Measurements from ENCODE around the gene ABCF2. TPM values are rescaled to one million over a fixed set of nuclear protein-coding genes. Genes with fewer than 3 reads are reported as not detected.

ABCF2 gene
- total RNA-seq, 1 experiment from 2014 or later: 47.9 TPM

DNA sequence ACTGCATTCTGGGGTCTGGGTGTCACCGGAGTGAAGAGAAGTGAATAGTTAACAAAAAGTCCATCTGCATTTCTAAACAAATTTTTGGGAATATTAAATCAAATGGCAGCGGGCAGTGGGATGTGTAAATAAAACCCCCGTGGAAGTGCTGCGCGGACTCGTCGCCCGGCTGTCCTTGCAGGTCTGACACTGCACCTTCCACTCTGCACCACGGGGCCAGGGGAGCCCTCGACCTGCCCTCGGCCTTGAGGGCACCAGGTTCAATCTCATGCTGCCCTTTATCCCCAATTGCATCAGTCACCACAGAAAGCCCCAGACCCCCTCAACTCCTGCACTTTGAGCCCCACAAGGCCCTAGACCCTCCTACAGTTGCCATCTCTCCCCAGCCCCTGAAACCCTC, 27.8 kb upstream of the ABCF2 start:
- no peak for DNase-seq (ENCODE audit: low read depth)
- in situ Hi-C loops (cut with HindIII; ENCODE audit: low pct_unique_long_range_greater_than_20kb, low sequenced_read_pairs): no loop called here

- no peak for DNase-seq (ENCODE audit: low read depth)
- in situ Hi-C loops (cut with HindIII; ENCODE audit: low pct_unique_long_range_greater_than_20kb, low sequenced_read_pairs): no loop called here
Measured at GRCh38 chr7:151254316-151254715, 27.3 kb upstream of the ABCF2 start.

DNA sequence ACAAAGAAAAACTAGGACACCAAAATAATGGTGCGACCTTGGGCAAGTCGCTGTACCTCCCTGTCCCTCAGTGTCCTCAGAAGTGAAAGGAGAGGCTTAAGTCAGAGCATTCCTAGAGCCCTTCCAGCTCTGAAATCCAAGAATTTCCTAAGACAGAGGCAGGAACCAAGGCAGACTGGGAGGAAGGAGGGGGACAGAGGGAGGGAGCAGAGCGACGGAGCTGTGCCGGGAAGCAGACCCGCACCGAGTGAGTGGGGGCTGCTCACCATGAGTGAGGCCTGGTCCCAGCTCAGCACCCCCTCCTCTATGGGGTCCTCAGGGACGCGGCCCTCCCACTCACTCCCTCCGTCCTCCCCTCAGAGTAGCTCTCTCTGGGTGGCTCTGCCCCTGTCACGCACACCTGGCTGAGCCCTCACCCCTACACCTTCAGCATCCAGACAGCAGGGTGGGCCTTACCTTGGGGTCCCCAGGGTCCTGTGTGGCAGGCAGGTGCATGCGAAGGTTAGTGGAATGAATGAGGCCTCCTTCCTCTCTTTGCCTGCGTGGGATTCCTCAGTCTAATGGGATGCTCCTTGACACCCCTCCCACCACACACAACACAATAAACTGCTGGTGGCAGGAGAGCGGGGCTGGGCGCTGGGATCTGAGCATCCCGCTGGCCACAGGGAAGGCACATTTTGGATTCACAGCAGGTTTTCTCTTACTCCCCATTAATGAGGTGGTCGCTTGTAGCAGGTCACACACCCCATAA, 26.1 kb upstream of the ABCF2 start:
- in situ Hi-C loops (cut with HindIII; ENCODE audit: low pct_unique_long_range_greater_than_20kb, low sequenced_read_pairs): no loop called here
- DNase-seq (ENCODE audit: low read depth): no peak

DNA sequence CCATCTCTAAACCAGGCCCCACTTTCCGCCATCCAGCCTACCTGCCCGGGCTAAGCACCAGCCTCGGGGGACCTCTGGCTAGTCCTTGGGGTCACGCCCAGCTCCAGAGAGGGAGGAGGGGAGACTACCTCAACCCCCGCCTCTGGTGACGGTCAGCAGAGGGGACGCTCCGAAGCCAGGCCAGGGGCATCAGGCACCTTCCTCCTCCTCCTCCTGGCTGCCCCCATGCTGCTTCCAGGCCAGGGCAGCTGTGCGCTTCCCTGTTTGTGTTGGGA, 25.5 kb upstream of the ABCF2 start:
- no peak for DNase-seq (ENCODE audit: low read depth)

GRCh38 chr7:151251689-151252560, 24.9 kb upstream of the ABCF2 start:
- in situ Hi-C loops (cut with HindIII; ENCODE audit: low pct_unique_long_range_greater_than_20kb, low sequenced_read_pairs): no loop called here
- peak; percentile 63 for DNase-seq (ENCODE audit: low read depth)

More for the DNA sequence above, 25.5 kb upstream of the ABCF2 start:
- in situ Hi-C loops (cut with HindIII; ENCODE audit: low pct_unique_long_range_greater_than_20kb, low sequenced_read_pairs): no loop called here

- peak; percentile 50 for DNase-seq (ENCODE audit: low read depth)
- in situ Hi-C loops (cut with HindIII; ENCODE audit: low pct_unique_long_range_greater_than_20kb, low sequenced_read_pairs): no loop called here
Measured at GRCh38 chr7:151251328-151251688, 24.3 kb upstream of the ABCF2 start.

DNA sequence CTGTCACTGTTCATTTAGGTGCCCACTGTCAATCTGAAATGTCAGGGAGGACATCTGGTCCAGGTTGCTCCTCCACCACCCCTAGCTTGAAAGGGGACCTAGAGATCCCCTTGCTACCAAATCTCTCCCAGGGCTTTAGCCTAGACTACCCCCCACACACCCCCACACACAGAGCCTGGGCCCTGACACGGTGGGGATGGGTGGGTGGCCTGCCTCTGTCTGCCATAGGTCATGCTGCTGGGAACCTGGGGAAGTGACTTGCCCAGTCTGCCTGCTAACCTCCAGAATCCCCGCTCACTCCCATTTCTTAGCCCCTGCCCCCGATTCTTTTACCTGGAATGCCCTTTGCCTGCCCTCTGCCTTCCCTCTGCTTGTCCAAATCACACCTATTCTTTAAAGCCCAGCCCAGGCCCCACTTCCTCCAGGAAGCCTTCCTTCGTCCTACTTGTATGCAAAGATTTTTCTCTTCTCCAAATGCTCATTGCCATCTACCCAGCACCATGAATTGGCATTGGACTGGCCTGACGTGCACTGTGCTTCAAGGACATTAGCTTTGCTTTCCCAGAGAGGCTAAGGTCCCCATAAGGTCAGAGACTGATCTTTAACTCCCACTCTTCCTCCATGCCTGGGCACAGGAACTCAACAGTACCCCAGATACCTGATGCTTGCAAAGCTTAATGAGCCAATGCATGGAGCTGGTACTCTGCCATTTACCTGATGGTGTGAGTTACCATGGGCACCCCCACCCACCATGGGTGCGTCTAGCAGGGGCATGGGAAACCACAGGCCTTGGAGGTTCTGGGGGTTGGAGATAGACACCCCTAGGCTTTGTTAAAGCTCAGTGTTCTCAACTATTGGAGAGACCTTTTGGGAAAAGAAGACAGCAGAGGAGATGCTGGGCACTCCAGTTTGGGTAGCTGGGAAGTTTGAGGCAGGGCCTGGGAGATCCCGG, 23.5 kb upstream of the ABCF2 start:
- in situ Hi-C loops (cut with HindIII; ENCODE audit: low pct_unique_long_range_greater_than_20kb, low sequenced_read_pairs): no loop called here
- DNase-seq (ENCODE audit: low read depth): no peak

- in situ Hi-C loops (cut with HindIII; ENCODE audit: low pct_unique_long_range_greater_than_20kb, low sequenced_read_pairs): no loop called here
- DNase-seq (ENCODE audit: low read depth): peak; percentile 61
Measured at GRCh38 chr7:151249732-151250072, 22.7 kb upstream of the ABCF2 start.

GRCh38 chr7:151249034-151249731, 22.2 kb upstream of the ABCF2 start:
- DNase-seq (ENCODE audit: low read depth): peak; percentile 66
- in situ Hi-C loops (cut with HindIII; ENCODE audit: low pct_unique_long_range_greater_than_20kb, low sequenced_read_pairs): no loop called here

DNA sequence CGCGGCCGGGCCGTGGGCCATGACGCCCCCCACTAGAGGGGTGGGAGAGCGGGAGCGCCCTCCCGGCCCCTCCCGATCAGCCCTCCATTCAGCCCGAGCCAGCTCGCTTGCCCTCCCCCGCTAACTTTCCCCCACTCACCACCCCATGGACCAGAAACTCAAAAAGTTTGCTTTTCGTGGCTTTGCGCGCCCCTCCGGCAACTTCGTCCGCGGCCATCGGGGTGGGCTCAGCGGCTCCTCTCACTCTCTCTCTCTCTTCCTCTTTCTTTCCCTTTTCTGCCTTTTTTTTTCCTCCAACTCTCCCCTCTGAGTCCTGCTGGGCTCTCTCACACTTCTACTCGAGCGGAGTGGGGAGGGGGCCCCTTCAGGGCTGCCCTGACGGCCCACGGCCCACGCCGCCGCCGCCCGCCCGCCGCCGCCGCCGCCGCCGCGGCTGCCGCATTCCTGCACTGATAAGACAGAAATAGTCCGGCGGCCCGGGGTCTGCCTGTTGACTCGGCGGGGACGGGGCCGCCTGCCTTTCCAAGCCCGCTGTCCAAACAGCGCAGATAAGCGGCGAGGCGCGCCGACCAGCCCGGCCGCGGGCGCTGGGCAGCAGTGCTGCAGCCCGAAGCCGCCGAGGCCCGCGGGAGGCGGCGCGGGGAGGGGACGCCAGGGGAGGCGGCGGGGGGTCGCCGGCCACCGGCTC, 21.5 kb upstream of the ABCF2 start, which contains the start of gene SMARCD3:
SMARCD3 (minus strand) TSS at position 349 of the 688 bp plus-strand sequence; CDS start at position 217, 132 bp downstream.
- DNase-seq (ENCODE audit: low read depth): peak; percentile 56
- in situ Hi-C loops (cut with HindIII; ENCODE audit: low pct_unique_long_range_greater_than_20kb, low sequenced_read_pairs): no loop called here

DNA sequence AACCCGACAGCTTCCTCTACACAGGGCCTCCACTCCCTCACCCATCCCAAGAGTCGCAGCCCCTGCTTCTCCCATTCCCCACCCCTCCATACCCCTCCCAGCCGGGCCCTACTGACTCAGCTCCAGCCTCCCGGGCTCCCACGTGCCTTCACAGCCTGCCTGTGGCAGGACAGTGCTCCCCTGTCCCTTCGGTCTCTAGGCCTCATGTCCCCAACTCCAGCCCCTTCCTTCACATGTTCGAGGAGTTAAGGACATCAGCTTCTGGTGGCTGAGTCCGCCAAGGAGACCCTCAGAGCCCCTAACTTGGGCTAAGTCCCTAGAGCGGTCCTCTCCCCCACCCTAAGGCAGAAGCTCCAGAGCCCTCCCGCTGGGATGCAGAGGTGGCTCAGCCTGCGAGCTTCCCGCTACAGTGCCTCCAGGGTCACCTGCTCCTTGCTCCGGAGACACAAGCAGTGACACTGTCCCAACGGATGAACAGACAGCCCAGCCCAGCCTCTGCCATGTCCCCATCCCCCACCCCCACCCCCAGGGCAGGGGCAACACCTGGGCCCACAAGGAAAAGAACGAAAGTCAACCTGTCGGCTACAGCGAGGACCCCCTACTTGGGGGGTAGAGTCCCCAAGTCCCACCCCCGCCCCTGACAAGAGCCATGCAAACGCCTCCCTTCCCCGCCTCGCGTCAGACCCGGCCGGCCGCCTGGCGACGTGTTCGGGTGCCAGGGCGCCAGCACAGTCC, 20.8 kb upstream of the ABCF2 start:
- in situ Hi-C loops (cut with HindIII; ENCODE audit: low pct_unique_long_range_greater_than_20kb, low sequenced_read_pairs): no loop called here
- peak; percentile 49 for DNase-seq (ENCODE audit: low read depth)

- in situ Hi-C loops (cut with HindIII; ENCODE audit: low pct_unique_long_range_greater_than_20kb, low sequenced_read_pairs): no loop called here
Measured at GRCh38 chr7:151246851-151247580, 20.0 kb upstream of the ABCF2 start.

DNA sequence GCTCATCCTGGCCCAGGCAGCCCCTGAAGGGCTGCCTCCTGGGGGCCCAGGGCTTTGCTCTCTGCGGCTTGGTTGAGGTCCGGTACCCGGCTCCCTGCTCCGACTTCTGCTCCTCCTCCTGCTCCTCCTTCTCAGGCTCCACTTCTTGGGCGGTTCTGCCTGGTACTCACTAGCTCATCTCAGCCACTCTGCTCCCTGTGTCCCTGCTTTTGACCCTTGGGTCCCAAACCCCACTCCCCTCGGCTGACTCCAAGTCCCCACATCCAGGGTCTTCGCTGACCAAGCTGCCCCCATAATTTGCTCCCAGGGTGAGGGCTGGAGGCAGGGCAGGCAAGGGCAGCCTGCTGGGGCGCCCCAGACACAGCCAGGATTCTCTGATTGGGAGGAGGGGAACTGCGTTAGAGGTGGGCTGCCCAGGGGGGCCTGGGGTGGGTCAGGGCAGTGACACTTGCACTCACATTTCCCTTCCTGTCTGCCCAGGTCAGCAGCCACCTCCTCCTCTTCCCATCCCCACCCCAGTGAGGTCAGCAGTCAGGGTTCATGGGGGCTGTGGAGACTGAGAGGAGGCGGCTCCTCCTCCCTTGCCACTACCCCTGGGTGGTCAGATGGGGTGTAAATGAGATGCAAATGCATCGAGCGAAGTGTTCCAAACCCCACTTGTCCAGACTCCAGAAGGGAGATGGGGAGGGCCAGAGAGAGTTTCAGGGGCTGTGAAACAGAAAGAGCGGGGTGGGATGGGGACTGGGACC, 19.3 kb upstream of the ABCF2 start:
- no peak for DNase-seq (ENCODE audit: low read depth)
- in situ Hi-C loops (cut with HindIII; ENCODE audit: low pct_unique_long_range_greater_than_20kb, low sequenced_read_pairs): no loop called here

More at GRCh38 chr7:151246851-151247580, 20.0 kb upstream of the ABCF2 start:
- no peak for DNase-seq (ENCODE audit: low read depth)

DNA sequence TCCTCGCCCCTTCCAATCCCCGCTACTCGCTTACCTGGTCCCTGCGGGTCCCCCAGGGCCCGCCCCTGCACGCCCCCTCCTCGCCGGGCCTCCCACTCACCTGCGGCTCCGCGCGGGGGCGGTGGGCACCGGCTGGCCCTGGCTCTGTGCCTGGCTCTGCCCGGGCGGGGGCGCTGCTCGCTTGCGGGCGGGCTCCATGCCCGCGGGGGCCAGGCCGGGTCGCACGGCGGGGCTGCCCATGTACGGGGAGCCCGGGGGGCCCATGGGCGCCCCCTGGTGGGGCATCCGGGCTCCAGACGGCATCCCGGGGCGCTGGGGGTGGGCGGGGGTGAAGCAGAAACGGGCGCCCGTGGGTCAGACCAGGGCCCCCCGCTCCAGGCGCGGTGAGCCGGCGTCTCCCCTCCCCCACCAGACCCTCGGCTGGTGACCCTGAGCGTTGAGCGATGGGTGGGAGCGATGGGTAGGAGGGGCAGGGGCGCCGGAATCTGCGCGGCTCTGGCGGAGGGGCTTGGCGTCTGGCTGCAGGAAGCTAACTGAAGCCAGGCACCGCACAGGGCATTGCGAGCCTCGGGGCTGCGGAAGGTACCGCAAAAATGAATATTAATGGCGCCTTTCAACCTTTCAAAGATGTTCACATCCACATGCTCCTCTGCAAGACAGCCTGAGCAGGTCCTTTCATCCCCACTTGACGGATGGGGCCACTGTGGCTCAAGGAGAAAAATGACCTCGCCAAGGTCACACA, 18.5 kb upstream of the ABCF2 start:
- no peak for DNase-seq (ENCODE audit: low read depth)
- in situ Hi-C loops (cut with HindIII; ENCODE audit: low pct_unique_long_range_greater_than_20kb, low sequenced_read_pairs): no loop called here

- in situ Hi-C loops (cut with HindIII; ENCODE audit: low pct_unique_long_range_greater_than_20kb, low sequenced_read_pairs): no loop called here
- DNase-seq (ENCODE audit: low read depth): no peak
Measured at GRCh38 chr7:151244841-151245346, 17.9 kb upstream of the ABCF2 start.

Measured in Caki2 (cell line).